Lung (tissue), 12 donors: ENCODE results near the gene ZDHHC7. TPM values are rescaled to one million over a fixed set of nuclear protein-coding genes. Genes with fewer than 3 reads are reported as not detected.
"Not testable (repeated sequence)": the region's sequence is repeated elsewhere in the genome, so short reads cannot be mapped to it uniquely, and the experiment has no call there.

Experiments used
- ATAC-seq: fragments of 200-7000 bp; cut with Tn5 transposase; one replicate; pipeline ENCODE4 v1.9.1; 2020; ENCODE audit warnings: moderate number of reproducible peaks; ENCODE audit not compliant: insufficient read depth, low FRiP score
- DNase-seq, 3 donors: peaks; one replicate each; pipeline ENCODE4 v3.0.0-alpha.2; 2013 to 2017
- H3K27ac ChIP-seq, 2 donors: one replicate each; pipeline ENCODE4 v1.5.1; 2013; ENCODE audit warnings: mild to moderate bottlenecking in 2 of 2, moderate library complexity in 2 of 2, control low read depth in 1 of 2, inconsistent platforms in 1 of 2, low read depth in 1 of 2, low read length in 1 of 2
- H3K27me3 ChIP-seq, 3 donors: one replicate each; pipeline ENCODE4 v1.5.1; 2013; ENCODE audit warnings: low read length in 2 of 3; ENCODE audit not compliant: control insufficient read depth in 3 of 3, insufficient read depth in 3 of 3
- H3K36me3 ChIP-seq, 4 donors: one replicate each; pipeline ENCODE4 v1.5.1; 2013; ENCODE audit warnings: low read length in 4 of 4, mild to moderate bottlenecking in 1 of 4, moderate library complexity in 1 of 4; ENCODE audit not compliant: control insufficient read depth in 4 of 4, insufficient read depth in 4 of 4
- H3K4me1 ChIP-seq, 5 donors: one replicate each; pipeline ENCODE4 v1.5.1; 2013; ENCODE audit warnings: low read length in 5 of 5, mild to moderate bottlenecking in 2 of 5, moderate library complexity in 1 of 5; ENCODE audit not compliant: control insufficient read depth in 5 of 5, insufficient read depth in 5 of 5
- H3K4me3 ChIP-seq: one replicate; pipeline ENCODE4 v1.5.1; 2013; ENCODE audit warnings: mild to moderate bottlenecking, control low read depth, moderate library complexity
- H3K9ac ChIP-seq, 2 donors: one replicate each; pipeline ENCODE4 v1.5.1; 2013; ENCODE audit warnings: low read length in 2 of 2, control low read depth in 1 of 2; ENCODE audit not compliant: insufficient read depth in 1 of 2
- H3K9me3 ChIP-seq, 4 donors: one replicate each; pipeline ENCODE4 v1.5.1; 2013; ENCODE audit warnings: low read length in 3 of 4, mild to moderate bottlenecking in 1 of 4, moderate library complexity in 1 of 4; ENCODE audit not compliant: control insufficient read depth in 4 of 4, insufficient read depth in 3 of 4
- WGBS, 2 donors: extraction: QIAGEN DNeasy Blood & Tissue Kit; methylation state at CpG; one replicate each; pipeline ENCODE4 v1.1.7; 2013; 5-methylcytosine and 5-hydroxymethylcytosine counted together
- polyA plus RNA-seq, 2 donors: library from polyadenylated mRNA; stranded (reverse); fragments of 200-250 nt; gene quantifications; one replicate each; pipeline ENCODE4 v1.2.1, GENCODE V29; 2013
- total RNA-seq, 2 donors: library from RNA; depleted of rRNA in 1 of 2; stranded (reverse); fragments of >200 nt in 1 of 2; gene quantifications; one replicate each; pipeline ENCODE4 v1.2.1, GENCODE V29; 2014 to 2021
- TF ChIP-seq, protein P1 (sequence below): IDR thresholded peaks from 2 replicates; pipeline ENCODE4 v1.5.1; 2012; ENCODE audit warnings: mild to moderate bottlenecking; ENCODE audit errors: control extremely low read depth, extremely low read depth
- donor health status: control.
- donor health status: control.
- donor health status: Bipolar disorder and iron deficiency.
- donor health status: healthy.
- donor health status: DM: yes; HTN: yes; CAD: no.

ZDHHC7 gene
- total and polyA plus RNA-seq, 4 donors, result 23.6 to 61.1 (median 45.4) TPM

DNA sequence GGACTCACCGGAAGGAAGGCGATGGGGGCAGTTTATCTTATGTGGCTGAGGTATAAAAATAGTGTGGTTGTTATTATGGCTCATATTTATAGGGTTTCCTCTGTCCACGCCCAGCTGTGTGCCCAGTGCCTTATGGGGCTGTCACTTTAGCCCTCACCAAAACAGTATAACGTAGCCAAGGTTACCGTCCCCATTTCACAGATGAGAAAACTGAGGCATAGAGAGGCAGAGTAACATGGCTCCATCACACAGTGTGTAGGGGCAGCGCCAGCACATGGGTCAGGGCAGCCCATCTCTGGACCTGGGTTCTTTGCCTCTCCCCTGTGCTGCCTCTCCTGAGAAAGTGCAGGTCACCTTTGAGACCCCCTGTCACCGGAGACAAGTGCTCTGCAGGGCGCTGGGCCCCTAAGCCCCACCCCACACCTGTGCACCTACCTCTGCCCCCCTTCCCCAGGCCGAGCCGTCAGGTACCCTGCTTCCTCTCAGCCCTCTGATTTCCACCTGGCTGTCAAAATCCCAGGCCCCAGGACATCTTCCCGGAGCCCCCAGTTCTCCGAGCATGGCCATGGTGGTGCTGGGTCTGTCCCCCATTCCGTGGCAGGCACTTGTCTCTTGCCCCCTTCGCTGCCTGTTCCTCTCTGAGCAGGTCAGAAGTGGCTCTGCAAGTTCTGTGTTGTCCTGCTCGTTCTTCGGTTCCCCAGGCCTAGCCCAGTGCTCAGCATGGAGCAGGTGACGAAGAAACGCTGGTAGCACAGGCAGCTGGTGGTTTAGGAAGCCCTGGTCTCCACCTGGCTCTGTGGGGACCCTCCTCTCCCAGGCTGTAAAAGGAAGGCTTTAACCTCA, 23.5 kb upstream of the ZDHHC7 start:
- TF ChIP-seq, protein P1, sequence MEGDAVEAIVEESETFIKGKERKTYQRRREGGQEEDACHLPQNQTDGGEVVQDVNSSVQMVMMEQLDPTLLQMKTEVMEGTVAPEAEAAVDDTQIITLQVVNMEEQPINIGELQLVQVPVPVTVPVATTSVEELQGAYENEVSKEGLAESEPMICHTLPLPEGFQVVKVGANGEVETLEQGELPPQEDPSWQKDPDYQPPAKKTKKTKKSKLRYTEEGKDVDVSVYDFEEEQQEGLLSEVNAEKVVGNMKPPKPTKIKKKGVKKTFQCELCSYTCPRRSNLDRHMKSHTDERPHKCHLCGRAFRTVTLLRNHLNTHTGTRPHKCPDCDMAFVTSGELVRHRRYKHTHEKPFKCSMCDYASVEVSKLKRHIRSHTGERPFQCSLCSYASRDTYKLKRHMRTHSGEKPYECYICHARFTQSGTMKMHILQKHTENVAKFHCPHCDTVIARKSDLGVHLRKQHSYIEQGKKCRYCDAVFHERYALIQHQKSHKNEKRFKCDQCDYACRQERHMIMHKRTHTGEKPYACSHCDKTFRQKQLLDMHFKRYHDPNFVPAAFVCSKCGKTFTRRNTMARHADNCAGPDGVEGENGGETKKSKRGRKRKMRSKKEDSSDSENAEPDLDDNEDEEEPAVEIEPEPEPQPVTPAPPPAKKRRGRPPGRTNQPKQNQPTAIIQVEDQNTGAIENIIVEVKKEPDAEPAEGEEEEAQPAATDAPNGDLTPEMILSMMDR, result no peak
- no peaks in the 10 kb centered on the region for H3K9me3 ChIP-seq
- H3K36me3 ChIP-seq, result peaks cover 0 to 3% (median 1%) of the 10 kb centered on the region in 4 donors
- DNase-seq, result no peak
- 84 to 92% methylated on average over 18 of the region's 18 CpGs for WGBS, 2 donors
- H3K4me3 ChIP-seq, result no peak overlapping the region
- peaks cover 0 to 10% (median 7%) of the 10 kb centered on the region in 5 donors for H3K4me1 ChIP-seq
- H3K27ac ChIP-seq, result no peak overlapping the region
- H3K27me3 ChIP-seq, result no peaks in the 10 kb centered on the region
- no peak for ATAC-seq
- no peak overlapping the region for H3K9ac ChIP-seq

DNA sequence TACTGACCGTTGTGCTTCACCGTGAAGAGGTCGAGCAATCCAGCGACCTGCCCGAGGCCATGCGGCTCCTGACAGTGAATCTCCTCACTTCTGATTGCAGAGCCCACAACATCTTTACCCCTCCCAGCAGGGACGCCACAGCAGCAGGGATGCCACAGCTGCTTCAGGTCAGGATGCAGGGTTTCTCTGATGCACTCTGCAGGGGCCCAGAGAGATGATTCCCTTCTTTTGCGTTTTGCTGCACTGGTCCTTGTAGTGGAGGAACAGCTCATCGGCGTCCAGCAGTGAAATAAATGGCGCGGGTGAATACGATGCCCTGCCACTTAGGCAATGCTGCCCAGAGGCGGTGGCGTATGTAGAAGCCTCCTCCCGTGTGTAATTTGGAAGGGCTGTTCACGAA, 21.8 kb upstream of the ZDHHC7 start:
- peaks cover 0 to 7% (median 0%) of the 10 kb centered on the region in 3 donors for H3K27me3 ChIP-seq
- WGBS, 2 donors, result 92 to 93% methylated on average over 17 of the region's 17 CpGs
- H3K27ac ChIP-seq, result no peak overlapping the region
- H3K36me3 ChIP-seq, result peaks cover 0 to 3% (median 1%) of the 10 kb centered on the region in 4 donors
- TF ChIP-seq, protein P1, result no peak
- H3K9ac ChIP-seq, result no peak overlapping the region
- no peak overlapping the region for H3K4me3 ChIP-seq
- no peaks in the 10 kb centered on the region for H3K9me3 ChIP-seq
- DNase-seq (no peak), ATAC-seq (no peak)
- H3K4me1 ChIP-seq, result peaks cover 0 to 17% (median 10%) of the 10 kb centered on the region in 5 donors

DNA sequence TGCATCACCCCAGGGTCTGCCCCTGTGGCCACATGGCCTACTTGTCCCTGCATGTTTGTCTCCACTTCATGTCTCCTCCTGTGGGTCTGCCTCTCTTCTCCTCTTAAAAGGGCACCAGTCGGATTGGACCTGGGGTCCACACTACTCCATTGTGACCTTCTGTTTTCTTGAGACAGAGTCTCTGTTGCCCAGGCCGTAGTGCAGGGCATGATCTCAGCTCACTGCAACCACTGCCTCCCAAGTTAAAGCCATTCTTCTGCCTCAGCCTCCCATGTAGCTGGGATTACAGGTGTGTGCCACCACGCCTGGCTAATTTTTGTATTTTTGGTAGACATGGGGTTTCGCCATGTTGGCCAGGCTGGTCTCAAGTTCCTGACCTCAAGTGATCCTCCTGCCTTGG, 20.9 kb upstream of the ZDHHC7 start:
- peaks cover 0 to 20% (median 10%) of the 10 kb centered on the region in 5 donors for H3K4me1 ChIP-seq
- DNase-seq, H3K36me3 ChIP-seq, H3K27me3 ChIP-seq, ATAC-seq, H3K4me3 ChIP-seq, H3K9ac ChIP-seq, H3K9me3 ChIP-seq, H3K27ac ChIP-seq: not testable (repeated sequence)
- WGBS, 2 donors, result 97 to 99% methylated on average over 4 of the region's 4 CpGs

DNA sequence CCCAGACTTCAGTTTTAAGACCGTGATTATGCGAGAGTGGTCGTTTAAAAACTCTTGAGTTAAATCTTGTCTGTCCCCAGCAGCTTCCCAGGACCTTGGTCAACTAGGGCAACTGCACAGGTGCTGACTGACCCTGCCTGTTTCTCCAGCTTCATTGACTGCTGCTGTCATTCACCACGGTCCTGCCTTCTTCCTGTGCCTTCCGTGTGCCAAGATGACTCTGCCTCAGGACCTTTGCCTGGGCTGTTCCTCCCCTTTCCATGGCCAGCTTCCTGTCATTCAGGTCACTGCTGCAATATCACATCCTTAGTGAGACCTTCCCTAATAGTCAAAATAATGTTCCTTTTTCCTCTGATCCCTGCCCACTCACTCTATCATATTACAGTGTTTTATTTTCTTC, 20.1 kb upstream of the ZDHHC7 start:
- peaks cover 0 to 8% (median 0%) of the 10 kb centered on the region in 3 donors for H3K27me3 ChIP-seq
- ATAC-seq (no peak), DNase-seq (no peak)
- H3K4me3 ChIP-seq, result no peak overlapping the region
- 69 to 71% methylated on average over 5 of the region's 5 CpGs for WGBS, 2 donors
- TF ChIP-seq, protein P1, result no peak
- H3K9me3 ChIP-seq, result no peaks in the 10 kb centered on the region
- peaks cover 0 to 2% (median 0%) of the 10 kb centered on the region in 4 donors for H3K36me3 ChIP-seq
- no peak overlapping the region for H3K27ac ChIP-seq
- no peak overlapping the region for H3K9ac ChIP-seq
- peaks cover 0 to 20% (median 13%) of the 10 kb centered on the region in 5 donors for H3K4me1 ChIP-seq
